ENCODE measurements around the gene NARF. TPM values are rescaled to one million over a fixed set of nuclear protein-coding genes. Genes with fewer than 3 reads are reported as not detected.
"Not testable (repeated sequence)": the region's sequence is repeated elsewhere in the genome, so short reads cannot be mapped to it uniquely, and the experiment has no call there.

Gene NARF
- total and polyA plus RNA-seq, 2 donors from 2014 or later = 29.1 to 45.8 TPM

- H3K9me3 ChIP-seq (ENCODE audit: control insufficient read depth in 2 of 3, insufficient read depth in 1 of 3, low read length in 3 of 3) = no peaks in the 10 kb centered on the region
- intact Hi-C loops (cut with DNase I) = no loop called here
- no peak overlapping the region for H3K4me3 ChIP-seq (ENCODE audit: low read length in 3 of 3)
- H3K27ac ChIP-seq (ENCODE audit: low read depth in 2 of 2, low read length in 2 of 2) = no peak overlapping the region
- peaks cover 0 to 4% (median 0%) of the 10 kb centered on the region in 3 donors for H3K36me3 ChIP-seq (ENCODE audit: control insufficient read depth in 2 of 3, insufficient read depth in 3 of 3, low read length in 3 of 3)
- H3K27me3 ChIP-seq (ENCODE audit: control insufficient read depth, insufficient read depth, low read length) = no peaks in the 10 kb centered on the region
- no peak for TF ChIP-seq CTCF (IDR thresholded peaks at IDR 0.05; ENCODE audit: borderline replicate concordance, extremely low read depth, insufficient read depth)
- no peak overlapping the region for H3K9ac ChIP-seq (ENCODE audit: low read length in 3 of 3)
- no peaks in the 10 kb centered on the region for H3K4me1 ChIP-seq (ENCODE audit: control insufficient read depth in 2 of 3, insufficient read depth in 2 of 3, low read depth in 1 of 3, low read length in 3 of 3)
- no peak for FAIRE-seq
- DNase-seq = peak in 1 of 5 donors; percentile 63
Observed at GRCh38 chr17:82411396-82412053, 47.0 kb upstream of the NARF start.

DNA sequence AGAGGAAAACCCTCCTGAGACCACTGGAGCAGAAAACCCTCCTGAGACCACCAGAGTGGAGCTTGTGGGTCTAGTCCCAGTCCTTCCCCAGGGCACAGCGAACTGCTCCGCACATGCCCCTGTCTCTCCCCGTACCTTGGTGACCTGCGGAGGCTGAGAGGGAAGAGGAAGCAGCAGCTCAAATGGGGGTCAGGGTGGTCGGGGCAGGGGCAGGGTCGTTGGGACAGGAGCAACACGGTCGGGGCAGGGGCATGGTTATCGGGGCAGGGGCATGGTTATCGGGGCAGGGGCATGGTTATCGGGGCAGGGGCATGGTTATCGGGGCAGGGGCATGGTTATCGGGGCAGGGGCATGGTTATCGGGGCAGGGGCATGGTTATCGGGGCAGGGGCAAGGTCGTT is 46.5 kb upstream of the NARF start:
- H3K27ac ChIP-seq (ENCODE audit: low read depth in 2 of 2, low read length in 2 of 2); H3K4me3 ChIP-seq (ENCODE audit: low read length in 3 of 3); DNase-seq; H3K9ac ChIP-seq (ENCODE audit: low read length in 3 of 3); H3K36me3 ChIP-seq (ENCODE audit: control insufficient read depth in 2 of 3, insufficient read depth in 3 of 3, low read length in 3 of 3); FAIRE-seq; H3K4me1 ChIP-seq (ENCODE audit: control insufficient read depth in 2 of 3, insufficient read depth in 2 of 3, low read depth in 1 of 3, low read length in 3 of 3); H3K27me3 ChIP-seq (ENCODE audit: control insufficient read depth, insufficient read depth, low read length); H3K9me3 ChIP-seq (ENCODE audit: control insufficient read depth in 2 of 3, insufficient read depth in 1 of 3, low read length in 3 of 3); intact Hi-C loops (cut with DNase I): not testable (repeated sequence)

DNA sequence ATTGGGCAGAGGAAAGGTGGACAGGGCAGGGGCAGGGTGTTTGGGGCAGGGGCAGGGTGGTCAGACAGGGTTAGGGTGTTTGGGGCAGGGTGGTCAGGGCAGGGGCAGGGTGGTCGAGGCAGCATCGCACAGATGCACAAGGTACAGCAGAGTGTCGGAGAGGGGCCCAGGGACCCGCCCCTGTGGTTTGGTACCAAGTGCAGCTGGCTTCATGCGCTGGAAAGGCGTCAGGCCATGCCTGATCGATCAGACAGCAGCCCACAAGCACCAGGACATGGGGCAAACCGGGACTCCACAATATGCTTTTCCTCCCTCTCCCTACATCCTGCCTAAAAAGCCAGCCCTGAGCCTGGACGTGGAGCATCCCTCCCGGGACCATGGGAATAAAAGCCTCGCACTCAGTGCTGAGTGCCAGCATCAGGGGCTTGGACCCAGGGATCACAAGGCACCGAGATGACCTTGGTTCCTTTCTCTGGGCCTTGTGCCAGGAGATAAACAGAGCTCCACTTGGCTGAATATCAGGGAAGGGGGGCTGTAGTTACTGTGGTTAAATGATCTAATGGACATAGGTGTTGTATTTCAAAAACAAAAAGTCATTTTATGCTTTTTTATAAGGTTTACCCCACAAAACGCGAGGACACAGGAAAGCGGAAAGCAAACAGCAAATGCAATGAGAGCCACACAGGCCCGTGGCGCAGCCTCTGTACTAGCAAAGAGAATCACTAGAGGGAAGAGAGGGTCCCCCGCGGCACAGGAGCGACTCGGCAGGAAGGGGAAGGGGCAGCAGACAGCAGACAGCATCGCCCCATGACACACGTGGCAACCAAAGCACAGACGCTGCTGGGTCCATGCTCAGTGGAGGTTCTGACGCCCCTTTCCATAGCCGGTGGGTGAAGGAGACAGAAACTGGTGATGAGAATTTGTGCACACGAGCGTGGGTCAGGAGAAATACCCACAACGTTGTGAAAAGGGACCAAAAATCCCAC is 45.7 kb upstream of the NARF start:
- Histone ChIP-seq H3K27me3 (ENCODE audit: control insufficient read depth, insufficient read depth, low read length) (no peaks in the 10 kb centered on the region), H3K27ac (ENCODE audit: low read depth in 2 of 2, low read length in 2 of 2) (no peak overlapping the region), H3K9ac (ENCODE audit: low read length in 3 of 3) (no peak overlapping the region), H3K9me3 (ENCODE audit: control insufficient read depth in 2 of 3, insufficient read depth in 1 of 3, low read length in 3 of 3) (no peaks in the 10 kb centered on the region), H3K36me3 (ENCODE audit: control insufficient read depth in 2 of 3, insufficient read depth in 3 of 3, low read length in 3 of 3) (peaks cover 0 to 4% (median 0%) of the 10 kb centered on the region in 3 donors), H3K4me3 (ENCODE audit: low read length in 3 of 3) (no peak overlapping the region), H3K4me1 (ENCODE audit: control insufficient read depth in 2 of 3, insufficient read depth in 2 of 3, low read depth in 1 of 3, low read length in 3 of 3) (peaks cover 0 to 3% (median 2%) of the 10 kb centered on the region in 3 donors)
- TF ChIP-seq CTCF (IDR thresholded peaks at IDR 0.05; ENCODE audit: borderline replicate concordance, extremely low read depth, insufficient read depth) = no peak
- FAIRE-seq = no peak
- intact Hi-C loops (cut with DNase I) = no loop called here
- peak in 1 of 5 donors; percentile 48 for DNase-seq
